Effector memory CD8-positive, alpha-beta T cell (primary cell): ENCODE data around the gene VPS13D.

Experiments used
- ATAC-seq: fragments of 150-1000 bp; cut with Tn5 transposase; replicated peaks from 2 replicates; pipeline ENCODE4 v1.10.0; 2021; ENCODE audit warnings: mild to moderate bottlenecking, moderate library complexity
- DNase-seq, 3 experiments: peaks; one replicate each; pipeline ENCODE4 v3.0.0; 2021
- H3K27ac Mint-ChIP-seq, 2 donors: one replicate each; pipeline ENCODE4 v1.8.0; 2022; ENCODE audit warnings: mild to moderate bottlenecking in 2 of 2, mixed read lengths in 2 of 2, moderate library complexity in 2 of 2
- H3K27me3 Mint-ChIP-seq, 2 donors: one replicate each; pipeline ENCODE4 v1.8.0; 2022; ENCODE audit warnings: mixed read lengths in 2 of 2
- H3K36me3 Mint-ChIP-seq: one replicate; pipeline ENCODE4 v1.8.0; 2022; ENCODE audit warnings: mild to moderate bottlenecking, moderate library complexity, mixed read lengths; ENCODE audit not compliant: insufficient read depth
- H3K4me1 Mint-ChIP-seq, 2 donors: one replicate each; pipeline ENCODE4 v1.8.0; 2022; ENCODE audit warnings: low read depth in 2 of 2, mixed read lengths in 2 of 2
- H3K4me3 Mint-ChIP-seq, 2 donors: one replicate each; pipeline ENCODE4 v1.8.0; 2022; ENCODE audit warnings: mild to moderate bottlenecking in 2 of 2, mixed read lengths in 2 of 2, moderate library complexity in 2 of 2
- H3K9me3 Mint-ChIP-seq, 2 donors: one replicate each; pipeline ENCODE4 v1.8.0; 2022; ENCODE audit warnings: mixed read lengths in 2 of 2

The VPS13D gene

GRCh38 chr1:12342401-12343003, 112.7 kb downstream of the VPS13D start:
- H3K36me3 Mint-ChIP-seq = peaks cover 15% of the 10 kb centered on the region
- H3K9me3 Mint-ChIP-seq = no peaks in the 10 kb centered on the region
- peaks cover 39 to 42% of the 10 kb centered on the region in 2 donors for H3K4me1 Mint-ChIP-seq
- no peaks in the 10 kb centered on the region for H3K27me3 Mint-ChIP-seq
- no peak overlapping the region for H3K4me3 Mint-ChIP-seq
- ATAC-seq (no peak), DNase-seq (no peak)
- H3K27ac Mint-ChIP-seq = no peak overlapping the region

GRCh38 chr1:12343823-12344487, 114.1 kb downstream of the VPS13D start:
- peak overlapping the region in 1 of 2 donors; percentile 15 for H3K4me3 Mint-ChIP-seq
- DNase-seq (no peak), ATAC-seq (no peak)
- H3K4me1 Mint-ChIP-seq = peaks cover 39 to 42% of the 10 kb centered on the region in 2 donors
- no peaks in the 10 kb centered on the region for H3K27me3 Mint-ChIP-seq
- H3K27ac Mint-ChIP-seq = peak overlapping the region in 1 of 2 donors; percentile 90
- H3K36me3 Mint-ChIP-seq = peaks cover 20% of the 10 kb centered on the region
- H3K9me3 Mint-ChIP-seq = no peaks in the 10 kb centered on the region

- peak; percentile 25 for ATAC-seq
- Mint-ChIP-seq H3K4me1 (peaks cover 39 to 42% of the 10 kb centered on the region in 2 donors), H3K36me3 (peaks cover 27% of the 10 kb centered on the region), H3K27me3 (no peaks in the 10 kb centered on the region), H3K4me3 (peak overlapping the region; percentile 61 to 62), H3K27ac (peak overlapping the region; percentile 89 to 90), H3K9me3 (no peaks in the 10 kb centered on the region)
- no peak for DNase-seq
These were observed 114.9 kb downstream of the VPS13D start for GRCh38 chr1:12344596-12345349.

GRCh38 chr1:12345350-12346217, 115.8 kb downstream of the VPS13D start:
- no peak for DNase-seq

GRCh38 chr1:12346483-12347151, 116.8 kb downstream of the VPS13D start:
- no peaks in the 10 kb centered on the region for H3K27me3 Mint-ChIP-seq
- peaks cover 30 to 35% of the 10 kb centered on the region in 2 donors for H3K4me1 Mint-ChIP-seq
- H3K27ac Mint-ChIP-seq = peak overlapping the region in 1 of 2 donors; percentile 90
- no peak for DNase-seq
- H3K4me3 Mint-ChIP-seq = no peak overlapping the region
- peaks cover 45% of the 10 kb centered on the region for H3K36me3 Mint-ChIP-seq
- H3K9me3 Mint-ChIP-seq = no peaks in the 10 kb centered on the region
- ATAC-seq = no peak

More at GRCh38 chr1:12345350-12346217, 115.8 kb downstream of the VPS13D start:
- peaks cover 35% of the 10 kb centered on the region for H3K36me3 Mint-ChIP-seq
- H3K27ac Mint-ChIP-seq = peak overlapping the region; percentile 89 to 90
- no peaks in the 10 kb centered on the region for H3K9me3 Mint-ChIP-seq
- H3K4me1 Mint-ChIP-seq = peaks cover 38 to 39% of the 10 kb centered on the region in 2 donors
- peak overlapping the region; percentile 61 to 62 for H3K4me3 Mint-ChIP-seq
- H3K27me3 Mint-ChIP-seq = no peaks in the 10 kb centered on the region
- ATAC-seq = peak; percentile 68

GRCh38 chr1:12348113-12348512, 118.3 kb downstream of the VPS13D start:
- DNase-seq (no peak), ATAC-seq (no peak)
- Mint-ChIP-seq H3K36me3 (peaks cover 46% of the 10 kb centered on the region), H3K4me1 (peaks cover 19 to 29% of the 10 kb centered on the region in 2 donors), H3K27ac (no peak overlapping the region), H3K27me3 (no peaks in the 10 kb centered on the region), H3K4me3 (no peak overlapping the region), H3K9me3 (no peaks in the 10 kb centered on the region)

GRCh38 chr1:12353981-12354380, 124.2 kb downstream of the VPS13D start:
- Mint-ChIP-seq H3K36me3 (peaks cover 63% of the 10 kb centered on the region), H3K27ac (no peak overlapping the region), H3K4me1 (no peaks in the 10 kb centered on the region), H3K9me3 (no peaks in the 10 kb centered on the region), H3K4me3 (no peak overlapping the region), H3K27me3 (no peaks in the 10 kb centered on the region)
- DNase-seq (no peak), ATAC-seq (no peak)

GRCh38 chr1:12356004-12356890, 126.4 kb downstream of the VPS13D start:
- H3K4me3 Mint-ChIP-seq = no peak overlapping the region
- no peaks in the 10 kb centered on the region for H3K4me1 Mint-ChIP-seq
- no peak for DNase-seq
- ATAC-seq = no peak
- H3K36me3 Mint-ChIP-seq = peaks cover 50% of the 10 kb centered on the region
- H3K27me3 Mint-ChIP-seq = no peaks in the 10 kb centered on the region
- no peak overlapping the region for H3K27ac Mint-ChIP-seq
- H3K9me3 Mint-ChIP-seq = no peaks in the 10 kb centered on the region

- no peaks in the 10 kb centered on the region for H3K9me3 Mint-ChIP-seq
- peak overlapping the region in 1 of 2 donors; percentile 17 for H3K27ac Mint-ChIP-seq
- ATAC-seq = no peak
- H3K4me1 Mint-ChIP-seq = no peaks in the 10 kb centered on the region
- no peak for DNase-seq
- H3K36me3 Mint-ChIP-seq = peaks cover 60% of the 10 kb centered on the region
- H3K4me3 Mint-ChIP-seq = no peak overlapping the region
- no peaks in the 10 kb centered on the region for H3K27me3 Mint-ChIP-seq
These were observed 128.7 kb downstream of the VPS13D start for GRCh38 chr1:12358499-12358898.

- Mint-ChIP-seq H3K4me3 (no peak overlapping the region), H3K9me3 (no peaks in the 10 kb centered on the region), H3K27ac (no peak overlapping the region), H3K4me1 (no peaks in the 10 kb centered on the region), H3K27me3 (no peaks in the 10 kb centered on the region), H3K36me3 (peaks cover 64% of the 10 kb centered on the region)
- no peak for DNase-seq
- ATAC-seq = no peak
These were observed 129.7 kb downstream of the VPS13D start for GRCh38 chr1:12359359-12360133.

- no peaks in the 10 kb centered on the region for H3K4me1 Mint-ChIP-seq
- no peaks in the 10 kb centered on the region for H3K9me3 Mint-ChIP-seq
- H3K36me3 Mint-ChIP-seq = peaks cover 50% of the 10 kb centered on the region
- H3K27ac Mint-ChIP-seq = peak overlapping the region in 1 of 2 donors; percentile 26
- ATAC-seq = no peak
- H3K4me3 Mint-ChIP-seq = no peak overlapping the region
- no peaks in the 10 kb centered on the region for H3K27me3 Mint-ChIP-seq
- DNase-seq = no peak
These were observed 138.8 kb downstream of the VPS13D start for GRCh38 chr1:12368646-12369045.
